Stimulated activated CD8-positive, alpha-beta memory T cell treated with anti-CD3 and anti-CD28 coated beads, Interleukin-12 subunit alpha, Interleukin-12 subunit beta, amount 100 ng/mL, for 4 hours (primary cell): ENCODE measurements around the gene MARCKSL1.
"Not testable (repeated sequence)": the region's sequence is repeated elsewhere in the genome, so short reads cannot be mapped to it uniquely, and the experiment has no call there.

Experiments used
- DNase-seq: peaks from one replicate; pipeline ENCODE4 v3.0.0-alpha.2; 2020; ENCODE audit warnings: low read depth

Gene MARCKSL1, protein sequence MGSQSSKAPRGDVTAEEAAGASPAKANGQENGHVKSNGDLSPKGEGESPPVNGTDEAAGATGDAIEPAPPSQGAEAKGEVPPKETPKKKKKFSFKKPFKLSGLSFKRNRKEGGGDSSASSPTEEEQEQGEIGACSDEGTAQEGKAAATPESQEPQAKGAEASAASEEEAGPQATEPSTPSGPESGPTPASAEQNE

GRCh38 chr1:32335790-32336590, at the start of gene MARCKSL1:
Gene MARCKSL1 (minus strand): TSS chr1:32336233. CDS start chr1:32336033, 200 bp downstream.
- peak; percentile 78 for DNase-seq

GRCh38 chr1:32380057-32380456, 44.0 kb upstream of the MARCKSL1 start:
- no peak for DNase-seq

GRCh38 chr1:32377541-32378220, 41.6 kb upstream of the MARCKSL1 start:
- no peak for DNase-seq

DNA sequence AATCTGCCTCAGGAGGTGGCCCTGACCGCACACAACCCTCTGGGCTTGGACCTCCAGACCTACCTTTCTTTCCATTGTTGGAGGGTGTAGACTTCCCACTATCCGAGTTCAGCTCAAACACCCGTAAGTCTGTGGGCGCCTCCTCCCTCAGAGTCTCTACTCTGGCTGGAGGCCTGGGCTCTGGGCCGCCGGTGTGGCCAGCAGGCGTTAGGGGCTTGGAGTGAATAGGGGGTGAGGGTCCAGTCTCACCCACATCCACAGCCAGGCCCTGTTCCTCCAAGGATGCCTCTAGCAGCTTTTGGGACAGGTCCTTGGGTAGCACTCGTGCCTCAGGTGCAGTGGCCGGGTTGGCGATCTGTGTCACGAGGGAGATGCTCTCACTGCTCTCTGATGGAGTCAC, 40.2 kb upstream of the MARCKSL1 start:
- no peak for DNase-seq

DNA sequence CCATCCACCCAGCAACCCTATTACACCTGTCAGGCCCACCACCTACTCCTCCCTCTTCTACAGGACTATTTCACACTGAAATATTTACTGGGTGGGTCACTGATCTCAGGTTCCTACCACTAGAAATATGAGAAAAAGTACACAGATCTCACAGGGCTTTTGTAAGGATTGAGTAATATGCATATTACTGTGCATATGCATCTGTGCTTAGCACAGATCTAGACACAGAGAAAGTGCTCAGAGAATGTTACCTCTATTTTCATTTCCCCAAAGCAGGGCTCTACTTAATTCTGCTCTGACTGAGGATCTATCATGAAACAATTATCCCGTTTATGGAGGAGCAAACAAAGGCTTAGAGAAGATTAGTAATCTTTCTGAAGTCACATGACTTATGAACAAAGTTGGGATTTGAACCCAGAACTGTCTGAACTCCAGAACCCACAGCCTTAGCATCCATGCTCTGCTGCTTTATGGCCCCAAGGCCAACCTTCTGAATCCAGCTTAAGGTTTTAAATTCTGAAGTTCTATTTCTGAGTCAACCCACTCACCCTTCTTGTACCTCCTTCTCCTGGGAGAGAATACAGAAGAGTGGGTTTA, 38.1 kb upstream of the MARCKSL1 start:
- no peak for DNase-seq

DNA sequence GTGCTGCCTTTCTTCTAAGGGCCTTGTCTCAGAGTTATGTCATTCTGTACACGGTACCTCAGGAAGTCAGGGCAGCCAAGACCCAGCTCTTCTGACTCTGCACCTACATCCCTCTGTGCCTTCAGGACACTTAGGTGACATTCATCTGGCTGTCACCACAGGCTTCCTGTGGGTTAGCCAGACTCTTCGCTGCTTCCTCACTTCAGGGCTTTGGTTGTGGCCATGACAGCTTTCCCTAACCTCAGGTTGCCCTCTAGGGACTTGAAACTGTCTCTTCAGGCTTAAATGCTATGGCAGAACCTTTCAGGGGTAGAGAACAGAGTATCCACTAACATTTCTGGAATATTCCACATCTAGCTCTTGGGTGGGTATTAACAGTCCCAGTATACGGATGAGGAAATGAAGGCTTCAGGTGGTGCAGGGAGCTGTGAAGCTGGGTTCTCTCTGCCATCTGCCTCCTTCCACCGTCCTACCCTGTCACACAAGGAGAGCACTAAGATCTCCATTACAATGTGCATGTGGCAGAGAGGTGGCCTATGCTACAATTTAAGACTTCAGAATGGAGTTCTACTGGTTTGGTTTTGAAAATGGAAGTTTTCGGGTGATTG, 36.2 kb upstream of the MARCKSL1 start:
- peak; percentile 8 for DNase-seq

- DNase-seq = no peak
Observed at GRCh38 chr1:32367912-32368635, 32.0 kb upstream of the MARCKSL1 start.

DNA sequence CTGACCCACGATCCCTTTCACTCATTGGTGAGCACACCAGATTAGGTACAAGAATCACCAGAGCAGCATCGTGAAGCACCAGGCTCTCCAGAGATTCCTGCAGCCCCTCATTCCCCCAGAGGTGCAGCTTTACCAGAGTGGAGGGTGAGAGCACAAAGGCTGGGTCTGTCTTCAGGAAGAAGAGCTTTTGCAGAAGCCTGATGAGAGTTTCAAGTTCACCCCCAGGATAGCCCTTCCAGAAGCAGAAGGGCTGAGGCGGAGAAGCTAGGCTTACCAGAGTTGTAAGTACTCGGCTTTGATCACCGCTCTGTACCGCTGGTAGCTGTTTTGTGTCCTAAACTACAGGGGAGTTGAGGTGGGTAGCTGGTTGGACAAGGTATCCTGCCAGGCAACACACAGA, 29.4 kb upstream of the MARCKSL1 start:
- DNase-seq = no peak

GRCh38 chr1:32364836-32365235, 28.8 kb upstream of the MARCKSL1 start:
- DNase-seq = no peak

DNA sequence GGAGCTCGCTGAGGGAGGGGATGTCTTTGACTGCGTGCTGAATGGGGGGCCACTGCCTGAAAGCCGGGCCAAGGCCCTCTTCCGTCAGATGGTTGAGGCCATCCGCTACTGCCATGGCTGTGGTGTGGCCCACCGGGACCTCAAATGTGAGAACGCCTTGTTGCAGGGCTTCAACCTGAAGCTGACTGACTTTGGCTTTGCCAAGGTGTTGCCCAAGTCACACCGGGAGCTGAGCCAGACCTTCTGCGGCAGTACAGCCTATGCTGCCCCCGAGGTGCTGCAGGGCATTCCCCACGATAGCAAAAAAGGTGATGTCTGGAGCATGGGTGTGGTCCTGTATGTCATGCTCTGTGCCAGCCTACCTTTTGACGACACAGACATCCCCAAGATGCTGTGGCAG, 27.7 kb upstream of the MARCKSL1 start:
- no peak for DNase-seq

GRCh38 chr1:32362474-32363313, 26.7 kb upstream of the MARCKSL1 start, which contains the start of the genes FAM229A and TSSK3:
Gene FAM229A (minus strand): TSS chr1:32362485. CDS start chr1:32362091, 394 bp downstream.
Gene TSSK3 (plus strand): TSS chr1:32362539. CDS start chr1:32362702, 163 bp downstream.
- no peak for DNase-seq

DNA sequence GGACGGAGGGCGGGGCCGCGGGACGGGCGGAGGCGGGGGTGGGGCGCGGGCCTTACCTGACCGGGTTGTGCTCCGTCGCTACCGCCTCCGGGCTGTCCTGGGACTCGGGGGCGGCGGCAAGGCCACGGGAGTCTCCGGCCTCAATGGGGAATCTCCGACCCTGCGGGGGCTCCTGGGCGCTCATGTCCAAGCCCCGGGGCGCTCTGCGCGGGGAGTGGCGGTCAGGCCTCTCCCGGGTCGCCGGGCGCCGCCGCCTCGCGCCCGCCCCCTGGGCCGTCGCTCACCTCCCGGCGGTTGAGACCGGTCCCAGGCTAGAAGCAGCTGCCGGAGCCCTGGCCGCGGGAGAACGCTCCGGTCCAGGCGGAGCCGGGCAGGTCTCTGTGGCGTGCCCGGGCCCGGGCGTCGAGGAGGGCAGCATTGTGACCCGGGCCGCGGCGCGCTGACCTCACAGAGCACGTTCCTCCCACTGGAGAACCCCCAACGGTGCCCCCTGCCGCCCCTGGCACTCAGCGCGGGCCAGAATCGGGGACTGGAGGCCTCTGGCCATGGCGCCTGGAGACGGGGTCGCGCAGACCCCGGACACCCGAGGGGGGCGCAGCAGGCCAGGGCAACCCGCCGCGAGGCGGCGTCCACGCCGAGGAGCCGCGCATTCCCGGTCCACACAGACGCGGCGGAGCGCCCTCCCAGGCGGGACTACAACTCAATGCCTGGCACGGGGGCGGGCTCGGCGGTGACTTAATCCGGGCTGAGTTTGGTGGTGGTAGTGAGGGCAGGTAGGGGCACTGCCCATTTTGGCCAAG, 25.8 kb upstream of the MARCKSL1 start:
- no peak for DNase-seq

GRCh38 chr1:32361308-32361673, 25.3 kb upstream of the MARCKSL1 start:
- DNase-seq = no peak

DNA sequence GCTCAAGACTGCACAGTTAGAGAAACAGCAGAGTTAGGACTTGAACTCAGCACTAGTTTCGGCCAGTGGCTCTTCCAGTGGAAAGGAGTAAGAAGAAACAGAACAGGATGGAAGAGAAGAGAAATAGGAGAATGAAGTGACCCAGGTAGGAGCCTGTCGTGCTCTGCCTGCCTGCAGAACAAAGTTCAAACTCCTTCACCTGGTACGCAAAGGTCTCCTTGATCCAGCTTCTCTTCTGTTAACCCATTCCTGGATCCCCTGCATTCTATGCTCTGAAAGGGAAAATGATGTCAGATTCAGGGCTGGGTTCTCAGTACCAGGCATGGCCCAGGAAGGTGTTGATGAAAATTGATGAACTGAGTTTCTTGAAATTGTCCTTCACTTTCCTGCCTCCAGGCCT, 22.4 kb upstream of the MARCKSL1 start:
- DNase-seq = no peak

DNA sequence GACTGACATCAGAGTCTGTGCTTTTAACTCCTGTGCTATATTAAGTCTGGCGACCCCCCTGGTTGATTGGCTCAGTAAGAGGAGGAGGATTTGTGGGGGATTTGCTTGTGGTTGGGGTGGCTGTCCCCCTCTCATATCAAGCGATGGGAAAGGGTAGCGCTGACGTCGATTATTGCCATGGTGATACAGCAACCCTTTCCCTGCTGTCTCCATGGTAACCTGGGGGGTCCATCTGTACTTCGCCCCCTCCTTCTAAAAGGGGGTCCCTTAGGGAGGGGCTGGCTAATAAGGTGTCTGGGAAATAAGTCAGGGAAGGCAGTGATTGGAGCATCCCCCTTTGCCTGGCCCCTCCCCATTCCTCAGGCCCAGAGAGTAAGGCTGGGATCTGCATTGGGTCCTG, 21.6 kb upstream of the MARCKSL1 start:
- DNase-seq = no peak

DNA sequence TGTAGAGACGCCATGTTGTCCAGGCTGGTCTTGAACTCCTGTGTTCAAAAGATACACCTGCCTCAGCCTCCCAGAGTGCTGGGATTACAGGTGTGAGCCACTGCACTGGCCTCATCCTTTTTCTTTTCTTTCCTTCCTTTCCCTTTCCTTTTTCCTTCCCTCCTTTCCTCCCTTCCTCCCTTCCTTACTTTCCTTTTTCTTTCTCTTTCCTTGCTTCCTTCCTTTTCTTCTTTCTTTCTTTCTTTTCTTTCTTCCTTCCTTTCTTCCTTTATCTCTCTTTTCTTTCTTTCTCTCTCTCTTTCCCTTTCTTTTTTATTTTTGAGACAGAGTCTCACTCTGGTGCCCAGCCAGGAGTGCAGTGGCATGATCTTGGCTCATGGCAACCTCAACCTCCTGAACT, 20.4 kb upstream of the MARCKSL1 start:
- DNase-seq = no peak

DNA sequence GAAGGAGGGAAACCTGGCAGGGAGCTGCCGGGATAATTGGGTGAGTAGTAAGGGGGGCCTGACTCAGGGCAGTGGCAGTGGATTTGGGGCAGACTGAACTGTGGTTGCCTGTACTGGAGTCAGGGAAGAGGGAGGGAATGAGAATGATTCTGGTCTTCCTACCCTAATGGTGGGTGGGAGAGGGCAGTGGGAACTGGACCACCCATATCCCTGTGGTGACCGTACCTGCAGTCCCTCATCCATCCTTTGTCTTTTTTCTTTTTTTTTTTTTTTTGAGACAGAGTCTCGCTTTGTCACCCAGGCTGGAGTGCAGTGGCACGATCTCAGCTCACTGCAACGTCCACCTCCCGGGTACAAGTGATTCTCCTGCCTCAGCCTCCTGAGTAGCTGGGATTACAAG, 19.7 kb upstream of the MARCKSL1 start:
- DNase-seq = not testable (repeated sequence)

- DNase-seq = no peak
Observed at GRCh38 chr1:32353886-32354570, 18.0 kb upstream of the MARCKSL1 start.

DNA sequence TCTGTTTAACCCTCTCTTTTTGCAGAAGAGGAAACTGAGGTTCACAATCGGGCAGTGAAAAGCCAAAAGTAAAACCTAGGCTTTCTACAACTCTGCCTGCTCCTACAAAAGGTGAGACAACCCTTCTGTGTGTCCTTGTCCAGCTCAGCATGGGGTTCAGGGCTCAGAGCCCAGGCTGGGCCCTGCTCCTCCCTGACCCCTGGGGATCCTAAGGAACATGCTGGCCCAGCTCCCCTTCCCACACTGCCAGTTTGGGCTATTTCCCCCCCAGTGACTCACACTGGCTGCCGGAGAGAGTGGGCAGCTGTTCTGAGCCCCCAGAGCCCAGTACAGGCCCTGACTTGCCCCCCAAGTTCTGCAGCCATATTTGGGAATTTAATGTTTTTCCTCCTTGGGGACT, 17.4 kb upstream of the MARCKSL1 start:
- no peak for DNase-seq
